Measurements from ENCODE around the gene MAP3K7.

Gene MAP3K7

GRCh38 chr6:90586836-90587638, at the start of gene MAP3K7:
MAP3K7 (minus strand) TSS chr6:90587072; CDS start chr6:90586883, 189 bp downstream.
- H3K9me3 Mint-ChIP-seq = no peaks in the 10 kb centered on the region
- peak within 1 kb of the TSS; percentile 92 for H3K4me3 Mint-ChIP-seq
- H3K4me1 Mint-ChIP-seq (ENCODE audit: low read depth) = peaks cover 32% of the 10 kb centered on the region
- H3K27me3 Mint-ChIP-seq (ENCODE audit: low read depth) = peaks cover 29% of the 10 kb centered on the region
- H3K36me3 Mint-ChIP-seq (ENCODE audit: low read depth) = peaks cover 3% of the 10 kb centered on the region
- DNase-seq (ENCODE audit: low spot score) = peak; percentile 94
- peak within 1 kb of the TSS; percentile 95 for H3K27ac Mint-ChIP-seq

- H3K4me1 Mint-ChIP-seq (ENCODE audit: low read depth) = no peaks in the 10 kb centered on the region
- H3K27ac Mint-ChIP-seq = no peak overlapping the region
- peaks cover 11% of the 10 kb centered on the region for H3K27me3 Mint-ChIP-seq (ENCODE audit: low read depth)
- no peaks in the 10 kb centered on the region for H3K9me3 Mint-ChIP-seq
- DNase-seq (ENCODE audit: low spot score) = no peak
- no peak overlapping the region for H3K4me3 Mint-ChIP-seq
- H3K36me3 Mint-ChIP-seq (ENCODE audit: low read depth) = no peaks in the 10 kb centered on the region
Observed at GRCh38 chr6:90631046-90631445, 44.2 kb upstream of the MAP3K7 start.

- no peak overlapping the region for H3K27ac Mint-ChIP-seq
- H3K9me3 Mint-ChIP-seq = no peaks in the 10 kb centered on the region
- H3K4me3 Mint-ChIP-seq = no peak overlapping the region
- DNase-seq (ENCODE audit: low spot score) = no peak
- H3K36me3 Mint-ChIP-seq (ENCODE audit: low read depth) = no peaks in the 10 kb centered on the region
- H3K4me1 Mint-ChIP-seq (ENCODE audit: low read depth) = no peaks in the 10 kb centered on the region
- peaks cover 42% of the 10 kb centered on the region for H3K27me3 Mint-ChIP-seq (ENCODE audit: low read depth)
Observed at GRCh38 chr6:90621581-90621980, 34.7 kb upstream of the MAP3K7 start.

GRCh38 chr6:90619221-90619620, 32.3 kb upstream of the MAP3K7 start:
- Mint-ChIP-seq H3K27me3 (ENCODE audit: low read depth) (peaks cover 42% of the 10 kb centered on the region), H3K4me1 (ENCODE audit: low read depth) (no peaks in the 10 kb centered on the region), H3K9me3 (no peaks in the 10 kb centered on the region), H3K36me3 (ENCODE audit: low read depth) (no peaks in the 10 kb centered on the region), H3K4me3 (no peak overlapping the region), H3K27ac (no peak overlapping the region)
- no peak for DNase-seq (ENCODE audit: low spot score)

- Mint-ChIP-seq H3K9me3 (no peaks in the 10 kb centered on the region), H3K4me3 (peak overlapping the region; percentile 35), H3K27ac (no peak overlapping the region), H3K4me1 (ENCODE audit: low read depth) (peaks cover 9% of the 10 kb centered on the region), H3K27me3 (ENCODE audit: low read depth) (peaks cover 72% of the 10 kb centered on the region), H3K36me3 (ENCODE audit: low read depth) (no peaks in the 10 kb centered on the region)
- no peak for DNase-seq (ENCODE audit: low spot score)
Observed at GRCh38 chr6:90612313-90612680, 25.4 kb upstream of the MAP3K7 start.

GRCh38 chr6:90611543-90612312, 24.9 kb upstream of the MAP3K7 start:
- Mint-ChIP-seq H3K36me3 (ENCODE audit: low read depth) (no peaks in the 10 kb centered on the region), H3K9me3 (no peaks in the 10 kb centered on the region), H3K27ac (no peak overlapping the region), H3K4me1 (ENCODE audit: low read depth) (peaks cover 9% of the 10 kb centered on the region), H3K4me3 (peak overlapping the region; percentile 89), H3K27me3 (ENCODE audit: low read depth) (peaks cover 69% of the 10 kb centered on the region)
- DNase-seq (ENCODE audit: low spot score) = no peak

GRCh38 chr6:90610751-90611542, 24.1 kb upstream of the MAP3K7 start:
- Mint-ChIP-seq H3K4me1 (ENCODE audit: low read depth) (peaks cover 9% of the 10 kb centered on the region), H3K27ac (peak overlapping the region; percentile 63)
- DNase-seq (ENCODE audit: low spot score) = peak; percentile 36

GRCh38 chr6:90610301-90610750, 23.5 kb upstream of the MAP3K7 start:
- no peak for DNase-seq (ENCODE audit: low spot score)
- Mint-ChIP-seq H3K9me3 (no peaks in the 10 kb centered on the region), H3K27me3 (ENCODE audit: low read depth) (peaks cover 63% of the 10 kb centered on the region), H3K4me3 (peak overlapping the region; percentile 89), H3K36me3 (ENCODE audit: low read depth) (no peaks in the 10 kb centered on the region), H3K27ac (no peak overlapping the region), H3K4me1 (ENCODE audit: low read depth) (peaks cover 9% of the 10 kb centered on the region)

More at GRCh38 chr6:90610751-90611542, 24.1 kb upstream of the MAP3K7 start:
- H3K4me3 Mint-ChIP-seq = peak overlapping the region; percentile 89
- no peaks in the 10 kb centered on the region for H3K9me3 Mint-ChIP-seq
- H3K36me3 Mint-ChIP-seq (ENCODE audit: low read depth) = no peaks in the 10 kb centered on the region
- peaks cover 65% of the 10 kb centered on the region for H3K27me3 Mint-ChIP-seq (ENCODE audit: low read depth)

GRCh38 chr6:90605749-90606340, 19.0 kb upstream of the MAP3K7 start:
- Mint-ChIP-seq H3K9me3 (no peaks in the 10 kb centered on the region), H3K27me3 (ENCODE audit: low read depth) (peaks cover 60% of the 10 kb centered on the region), H3K27ac (no peak overlapping the region), H3K4me1 (ENCODE audit: low read depth) (peaks cover 6% of the 10 kb centered on the region), H3K36me3 (ENCODE audit: low read depth) (no peaks in the 10 kb centered on the region), H3K4me3 (no peak overlapping the region)
- DNase-seq (ENCODE audit: low spot score) = no peak

GRCh38 chr6:90604546-90604945, 17.7 kb upstream of the MAP3K7 start:
- Mint-ChIP-seq H3K27me3 (ENCODE audit: low read depth) (peaks cover 53% of the 10 kb centered on the region), H3K27ac (no peak overlapping the region), H3K9me3 (no peaks in the 10 kb centered on the region), H3K36me3 (ENCODE audit: low read depth) (no peaks in the 10 kb centered on the region), H3K4me3 (no peak overlapping the region), H3K4me1 (ENCODE audit: low read depth) (no peaks in the 10 kb centered on the region)
- no peak for DNase-seq (ENCODE audit: low spot score)

GRCh38 chr6:90599151-90599550, 12.3 kb upstream of the MAP3K7 start:
- H3K4me1 Mint-ChIP-seq (ENCODE audit: low read depth) = peaks cover 3% of the 10 kb centered on the region
- no peak overlapping the region for H3K27ac Mint-ChIP-seq
- no peak overlapping the region for H3K4me3 Mint-ChIP-seq
- DNase-seq (ENCODE audit: low spot score) = no peak
- no peaks in the 10 kb centered on the region for H3K36me3 Mint-ChIP-seq (ENCODE audit: low read depth)
- H3K9me3 Mint-ChIP-seq = no peaks in the 10 kb centered on the region
- H3K27me3 Mint-ChIP-seq (ENCODE audit: low read depth) = peaks cover 47% of the 10 kb centered on the region

GRCh38 chr6:90598192-90598951, 11.5 kb upstream of the MAP3K7 start:
- Mint-ChIP-seq H3K9me3 (no peaks in the 10 kb centered on the region), H3K4me1 (ENCODE audit: low read depth) (peaks cover 3% of the 10 kb centered on the region), H3K27me3 (ENCODE audit: low read depth) (peaks cover 51% of the 10 kb centered on the region), H3K27ac (no peak overlapping the region), H3K4me3 (no peak overlapping the region), H3K36me3 (ENCODE audit: low read depth) (no peaks in the 10 kb centered on the region)
- no peak for DNase-seq (ENCODE audit: low spot score)

GRCh38 chr6:90596967-90597539, 10.2 kb upstream of the MAP3K7 start:
- Mint-ChIP-seq H3K4me1 (ENCODE audit: low read depth) (peaks cover 3% of the 10 kb centered on the region), H3K36me3 (ENCODE audit: low read depth) (no peaks in the 10 kb centered on the region), H3K27ac (no peak overlapping the region), H3K9me3 (no peaks in the 10 kb centered on the region), H3K4me3 (no peak overlapping the region), H3K27me3 (ENCODE audit: low read depth) (peaks cover 49% of the 10 kb centered on the region)
- DNase-seq (ENCODE audit: low spot score) = no peak

All from T-helper 2 cell treated with Interferon-gamma antibody and Interleukin-4, amounts not matched to agents 5 μg/mL and 100 μg/mL, for 36 hours (primary cell).